H1 (cell line): ENCODE measurements around the gene ARHGAP6. TPM values are rescaled to one million over a fixed set of nuclear protein-coding genes. Genes with fewer than 3 reads are reported as not detected.

Experiments used
- CTCF ChIA-PET: fragments of 300-600 bp; sonication (Branson Sonifier 250); formaldehyde crosslinking; loops from one replicate; lab custom pipeline; 2021; ENCODE audit not compliant: partially characterized antibody; lab: Charles Lee
- POLR2A ChIA-PET: fragments of 300-600 bp; sonication (Branson Sonifier 250); formaldehyde crosslinking; loops from one replicate; lab custom pipeline; 2021; ENCODE audit warnings: inconsistent platforms; ENCODE audit not compliant: partially characterized antibody; lab: Charles Lee
- DNase-seq, 2 experiments: peaks; one replicate each; pipeline versions ENCODE4 v3.0.0 to v3.0.0-alpha.2; 2010 to 2022; ENCODE audit warnings: low spot score in 2 of 2, low read depth in 1 of 2, mixed read lengths in 1 of 2
- FAIRE-seq: peaks from 2 replicates; lab custom pipeline; 2011; peaks lifted over from hg19 to GRCh38; lab: Jason Lieb, UNC
- H2AFZ ChIP-seq: 2 replicates; pipeline ENCODE4 v1.8.1; 2012; ENCODE audit warnings: low read length, inconsistent platforms
- H2AK5ac ChIP-seq: 2 replicates; pipeline ENCODE4 v1.6.1; 2013; ENCODE audit warnings: low read depth, low read length
- H2BK120ac ChIP-seq: replicated peaks from 2 replicates; pipeline ENCODE3; 2013; ENCODE audit warnings: low read depth, low read length, inconsistent platforms
- H2BK12ac ChIP-seq: 2 replicates; pipeline ENCODE4 v1.6.1; 2013; ENCODE audit warnings: low read depth, low read length
- H2BK15ac ChIP-seq: 2 replicates; pipeline ENCODE4 v1.6.1; 2013; ENCODE audit warnings: low read length
- H2BK20ac ChIP-seq: 2 replicates; pipeline ENCODE4 v1.6.1; 2013; ENCODE audit warnings: low read length
- H2BK5ac ChIP-seq: 2 replicates; pipeline ENCODE4 v1.6.1; 2013; ENCODE audit warnings: low read depth, low read length
- H3K14ac ChIP-seq: 2 replicates; pipeline ENCODE4 v1.6.1; 2013; ENCODE audit warnings: inconsistent platforms; ENCODE audit not compliant: insufficient read length
- H3K18ac ChIP-seq: 2 replicates; pipeline ENCODE4 v1.6.1; 2013; ENCODE audit warnings: low read length; ENCODE audit errors: extremely low read depth
- H3K23ac ChIP-seq: 2 replicates; pipeline ENCODE4 v1.6.1; 2013; ENCODE audit warnings: inconsistent platforms; ENCODE audit not compliant: insufficient read length
- H3K23me2 ChIP-seq: 2 replicates; pipeline ENCODE4 v1.6.1; 2013; ENCODE audit warnings: low read depth, low read length
- H3K27ac ChIP-seq: 2 replicates; pipeline ENCODE4 v1.6.1; 2011; ENCODE audit warnings: low read depth, low read length, inconsistent platforms
- H3K27me3 ChIP-seq, 4 experiments: replicated peaks in 1 of 4; 1 replicate in 1 of 4; 2 replicates in 3 of 4; pipeline versions ENCODE4 v1.6.1 to v1.8.1; 2011 to 2013; ENCODE audit warnings: low read length in 3 of 4, mild to moderate bottlenecking in 3 of 4, inconsistent platforms in 2 of 4, mixed read lengths in 2 of 4, moderate library complexity in 1 of 4; ENCODE audit not compliant: control insufficient read depth in 3 of 4, insufficient read depth in 3 of 4; ENCODE audit errors: extremely low read depth in 1 of 4
- H3K36me3 ChIP-seq, 4 experiments: 2 replicates each; pipeline versions ENCODE4 v1.6.1 to v1.8.1; 2011 to 2013; ENCODE audit warnings: mild to moderate bottlenecking in 4 of 4, low read length in 3 of 4, moderate library complexity in 2 of 4, control low read depth in 1 of 4, inconsistent platforms in 1 of 4; ENCODE audit not compliant: insufficient read depth in 4 of 4, control insufficient read depth in 2 of 4
- H3K4ac ChIP-seq: replicated peaks from 2 replicates; pipeline ENCODE3; 2013; ENCODE audit warnings: low read length, low read depth, mixed read lengths, inconsistent platforms; ENCODE audit not compliant: insufficient read length
- H3K4me1 ChIP-seq, 4 experiments: replicated peaks in 1 of 4; 1 replicate in 1 of 4; 2 replicates in 3 of 4; pipeline versions ENCODE4 v1.6.1 to v1.8.1; 2011 to 2013; ENCODE audit warnings: low read length in 3 of 4, inconsistent platforms in 2 of 4, mixed read lengths in 1 of 4; ENCODE audit not compliant: insufficient read depth in 4 of 4, control insufficient read depth in 3 of 4
- H3K4me2 ChIP-seq, 2 experiments: 2 replicates each; pipeline versions ENCODE4 v1.6.1 to v1.8.1; 2011 to 2013; ENCODE audit warnings: low read depth in 2 of 2, low read length in 2 of 2, control low read depth in 1 of 2, inconsistent platforms in 1 of 2, mild to moderate bottlenecking in 1 of 2; ENCODE audit not compliant: insufficient read depth in 1 of 2
- H3K4me3 ChIP-seq, 4 experiments: fragments of 200-600, 300-600 bp in 1 of 4; sonication (generic), shearing (Covaris generic), sonication (Bioruptor Twin) in 1 of 4; 2 replicates each; pipeline versions ENCODE4 v1.5.1 to v1.8.1; 2011 to 2016; ENCODE audit warnings: low read length in 4 of 4, low read depth in 3 of 4, control low read depth in 2 of 4, inconsistent platforms in 2 of 4, mild to moderate bottlenecking in 2 of 4, mixed read lengths in 1 of 4, moderate library complexity in 1 of 4; ENCODE audit not compliant: insufficient read depth in 2 of 4; ENCODE audit errors: extremely low read depth in 1 of 4
- H3K56ac ChIP-seq: replicated peaks from 2 replicates; pipeline ENCODE3; 2013; ENCODE audit warnings: low read depth, mild to moderate bottlenecking, mixed read lengths, low read length, inconsistent platforms; ENCODE audit not compliant: insufficient read length
- H3K79me1 ChIP-seq: 2 replicates; pipeline ENCODE4 v1.6.1; 2013; ENCODE audit warnings: low read depth, low read length, control low read depth
- H3K79me2 ChIP-seq, 2 experiments: 2 replicates each; pipeline versions ENCODE4 v1.6.1 to v1.8.1; 2012 to 2013; ENCODE audit warnings: low read length in 2 of 2, mild to moderate bottlenecking in 2 of 2, inconsistent platforms in 1 of 2; ENCODE audit not compliant: insufficient read depth in 2 of 2, control insufficient read depth in 1 of 2
- H3K9ac ChIP-seq, 4 experiments: replicated peaks in 1 of 4; 1 replicate in 1 of 4; 2 replicates in 3 of 4; pipeline versions ENCODE4 v1.6.1 to v1.8.1; 2011 to 2013; ENCODE audit warnings: low read depth in 3 of 4, low read length in 3 of 4, control low read depth in 2 of 4, mild to moderate bottlenecking in 2 of 4, moderate library complexity in 2 of 4, inconsistent platforms in 1 of 4; ENCODE audit errors: extremely low read depth in 1 of 4
- H3K9me3 ChIP-seq, 2 experiments: 2 replicates each; pipeline versions ENCODE4 v1.6.1 to v1.8.1; 2012 to 2013; ENCODE audit warnings: mild to moderate bottlenecking in 2 of 2, moderate library complexity in 2 of 2, control low read depth in 1 of 2, inconsistent platforms in 1 of 2, low read depth in 1 of 2, low read length in 1 of 2, mixed read lengths in 1 of 2; ENCODE audit not compliant: insufficient read depth in 2 of 2
- H4K20me1 ChIP-seq, 2 experiments: replicated peaks in 1 of 2; 2 replicates each; pipeline versions ENCODE3 to v1.8.1; 2011 to 2013; ENCODE audit warnings: inconsistent platforms in 2 of 2, low read length in 2 of 2, mild to moderate bottlenecking in 1 of 2; ENCODE audit not compliant: insufficient read depth in 2 of 2, control insufficient read depth in 1 of 2
- H4K5ac ChIP-seq: 2 replicates; pipeline ENCODE4 v1.6.1; 2013; ENCODE audit warnings: low read length, low read depth, mixed read lengths, inconsistent platforms; ENCODE audit not compliant: insufficient read length
- H4K8ac ChIP-seq: 2 replicates; pipeline ENCODE4 v1.8.0; 2013; ENCODE audit warnings: mild to moderate bottlenecking, moderate library complexity, low read length, inconsistent platforms; ENCODE audit not compliant: insufficient read depth; ENCODE audit errors: extremely low read depth
- H4K91ac ChIP-seq: replicated peaks from 2 replicates; pipeline ENCODE3; 2013; ENCODE audit warnings: low read length, mixed read lengths, inconsistent platforms; ENCODE audit not compliant: insufficient read length
- BCL11A ChIP-seq, 2 experiments: IDR thresholded peaks; one replicate each; pipeline ENCODE4 v1.6.1; 2011; ENCODE audit warnings: low read depth in 2 of 2, low read length in 2 of 2, mild to moderate bottlenecking in 2 of 2
- CHD1 ChIP-seq: IDR thresholded peaks from 2 replicates; pipeline ENCODE4 v1.6.1; 2012; ENCODE audit warnings: low read depth, low read length, improper control_type of control experiment
- CHD2 ChIP-seq: IDR thresholded peaks from 2 replicates; pipeline ENCODE4 v1.6.1; 2012; ENCODE audit warnings: low read length, improper control_type of control experiment
- EP300 ChIP-seq, 2 experiments: IDR thresholded peaks; 1 replicate in 1 of 2; 2 replicates in 1 of 2; pipeline ENCODE4 v1.6.1; 2011 to 2012; ENCODE audit warnings: low read depth in 2 of 2, low read length in 2 of 2, mild to moderate bottlenecking in 2 of 2, borderline replicate concordance in 1 of 2, inconsistent platforms in 1 of 2, moderate library complexity in 1 of 2
- FOSL1 ChIP-seq: IDR thresholded peaks from 2 replicates; pipeline ENCODE4 v1.6.1; 2011; ENCODE audit warnings: mild to moderate bottlenecking, low read depth, low read length, moderate library complexity; ENCODE audit not compliant: insufficient read depth
- KDM1A ChIP-seq: fragments of 200-600, 300-600 bp; sonication (generic); IDR thresholded peaks from 2 replicates; pipeline ENCODE4 v1.7.1; 2016; ENCODE audit warnings: mild to moderate bottlenecking, low read length, borderline replicate concordance
- KDM5A ChIP-seq: fragments of 200-600 bp; IDR thresholded peaks from 2 replicates; pipeline ENCODE4 v1.7.1; 2012; ENCODE audit warnings: mild to moderate bottlenecking, low read length, inconsistent platforms, mixed read lengths
- PHF8 ChIP-seq: fragments of 200-600 bp; sonication (generic); conservative IDR thresholded peaks from 2 replicates; pipeline ENCODE4 v1.7.1; 2012; ENCODE audit warnings: low read depth, mild to moderate bottlenecking, inconsistent platforms, low read length, moderate library complexity
- RXRA ChIP-seq: IDR thresholded peaks from 2 replicates; pipeline ENCODE4 v1.6.1; 2011; ENCODE audit warnings: low read depth, mild to moderate bottlenecking, low read length, moderate library complexity; ENCODE audit not compliant: insufficient read depth
- SP1 ChIP-seq: IDR thresholded peaks from 2 replicates; pipeline ENCODE4 v1.6.1; 2011; ENCODE audit warnings: low read depth, low read length
- WGBS, 2 experiments: shearing (Covaris generic) in 1 of 2; methylation state at CpG; one replicate each; pipeline versions ENCODE4 v1.1.6 to v1.1.7; 2013 to 2015; ENCODE audit warnings: low lambda C conversion rate in 2 of 2, mixed read lengths in 2 of 2, inconsistent platforms in 1 of 2, low coverage in 1 of 2, missing lambda C conversion rate in 1 of 2; ENCODE audit not compliant: insufficient replicate concordance in 2 of 2, insufficient coverage in 1 of 2, insufficient read length in 1 of 2; ENCODE audit errors: extremely low coverage in 1 of 2, missing lambda C conversion rate in 1 of 2; 5-methylcytosine and 5-hydroxymethylcytosine counted together
- polyA plus RNA-seq, 7 experiments: library from polyadenylated mRNA; depleted of rRNA in 3 of 7; stranded (reverse) in 5 of 7; unstranded in 2 of 7; fragments of >200 nt in 5 of 7; fragments of 200-250 nt in 2 of 7; gene quantifications; 1 replicate in 5 of 7; 2 replicates in 1 of 7; 4 replicates in 1 of 7; pipeline versions ENCODE4 v1.2.1 to v1.2.3, GENCODE V29; 2011 to 2013; ENCODE audit warnings: missing spikeins in 2 of 7, mixed read lengths in 2 of 7
- total RNA-seq: library from RNA; stranded (reverse); fragmentation: NEBNext Ultra II Directional; extraction: Animal tissue kit (Norgen Biotek cat#: 25700); gene quantifications from 2 replicates; pipeline ENCODE4 v1.2.1, GENCODE V29; 2021
- TF ChIP-seq, protein P1 (sequence below), 3 experiments: IDR thresholded peaks; 1 replicate in 2 of 3; 2 replicates in 1 of 3; pipeline versions ENCODE4 v1.5.1 to v1.6.1; 2011; ENCODE audit warnings: low read length in 3 of 3, mild to moderate bottlenecking in 3 of 3, inconsistent platforms in 2 of 3, low read depth in 1 of 3, moderate library complexity in 1 of 3; ENCODE audit not compliant: insufficient read depth in 1 of 3; ENCODE audit errors: control extremely low read depth in 1 of 3

ARHGAP6 gene
- total and polyA plus RNA-seq, 2 of the 8 experiments (the other 6 are each of a cell fraction or from before 2014, with no cell fraction given), result 0.35 to 0.82 TPM

- Histone ChIP-seq H4K20me1 (no peaks in the 10 kb centered on the region), H3K4me1 (no peaks in the 10 kb centered on the region), H2BK15ac (no peak overlapping the region), H2AFZ (no peak overlapping the region), H3K27ac (no peak overlapping the region), H3K79me2 (no peaks in the 10 kb centered on the region), H4K8ac (no peak overlapping the region), H2AK5ac (no peak overlapping the region), H3K4me3 (no peak overlapping the region), H2BK120ac (no peak overlapping the region), H2BK5ac (no peak overlapping the region), H3K23ac (no peak overlapping the region), H3K56ac (no peak overlapping the region), H3K79me1 (no peaks in the 10 kb centered on the region), H3K14ac (no peak overlapping the region), H3K27me3 (no peaks in the 10 kb centered on the region), H3K4ac (no peak overlapping the region), H3K36me3 (no peaks in the 10 kb centered on the region), H3K18ac (no peak overlapping the region), H2BK20ac (no peak overlapping the region), H4K91ac (no peak overlapping the region), H3K23me2 (no peaks in the 10 kb centered on the region), H3K9me3 (no peaks in the 10 kb centered on the region), H4K5ac (no peak overlapping the region), H2BK12ac (no peak overlapping the region), H3K9ac (no peak overlapping the region), H3K4me2 (no peak overlapping the region)
- TF ChIP-seq RXRA, result no peak
- TF ChIP-seq BCL11A (IDR thresholded peaks at IDR 0.05; ENCODE audit: low read depth in 2 of 2, low read length in 2 of 2), result no peak
- TF ChIP-seq CHD1, result no peak
- no peak for TF ChIP-seq KDM1A
- no peak for TF ChIP-seq CHD2
- TF ChIP-seq SP1, result no peak
- TF ChIP-seq, protein P1, sequence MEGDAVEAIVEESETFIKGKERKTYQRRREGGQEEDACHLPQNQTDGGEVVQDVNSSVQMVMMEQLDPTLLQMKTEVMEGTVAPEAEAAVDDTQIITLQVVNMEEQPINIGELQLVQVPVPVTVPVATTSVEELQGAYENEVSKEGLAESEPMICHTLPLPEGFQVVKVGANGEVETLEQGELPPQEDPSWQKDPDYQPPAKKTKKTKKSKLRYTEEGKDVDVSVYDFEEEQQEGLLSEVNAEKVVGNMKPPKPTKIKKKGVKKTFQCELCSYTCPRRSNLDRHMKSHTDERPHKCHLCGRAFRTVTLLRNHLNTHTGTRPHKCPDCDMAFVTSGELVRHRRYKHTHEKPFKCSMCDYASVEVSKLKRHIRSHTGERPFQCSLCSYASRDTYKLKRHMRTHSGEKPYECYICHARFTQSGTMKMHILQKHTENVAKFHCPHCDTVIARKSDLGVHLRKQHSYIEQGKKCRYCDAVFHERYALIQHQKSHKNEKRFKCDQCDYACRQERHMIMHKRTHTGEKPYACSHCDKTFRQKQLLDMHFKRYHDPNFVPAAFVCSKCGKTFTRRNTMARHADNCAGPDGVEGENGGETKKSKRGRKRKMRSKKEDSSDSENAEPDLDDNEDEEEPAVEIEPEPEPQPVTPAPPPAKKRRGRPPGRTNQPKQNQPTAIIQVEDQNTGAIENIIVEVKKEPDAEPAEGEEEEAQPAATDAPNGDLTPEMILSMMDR (IDR thresholded peaks at IDR 0.05; ENCODE audit: control extremely low read depth in 1 of 3, insufficient read depth in 1 of 3, low read depth in 1 of 3, low read length in 3 of 3), result no peak
- no peak for TF ChIP-seq EP300 (IDR thresholded peaks at IDR 0.05; ENCODE audit: borderline replicate concordance in 1 of 2, low read depth in 2 of 2, low read length in 2 of 2)
- TF ChIP-seq PHF8, result no peak
- no peak for TF ChIP-seq KDM5A
- no peak for TF ChIP-seq FOSL1
- ChIA-PET POLR2A (no interaction called here), CTCF (no interaction called here)
- no peak for DNase-seq
- WGBS, 2 experiments, result 88% methylated on average over 12 of the region's 13 CpGs; no CpG with 5 or more reads in 1 of the 2 experiments
- FAIRE-seq, result no peak
These were observed 249.1 kb downstream of the ARHGAP6 start for GRCh38 chrX:11416600-11416999.
